ENCODE data around the gene GLI3. TPM values are rescaled to one million over a fixed set of nuclear protein-coding genes. Genes with fewer than 3 reads are reported as not detected.

GLI3 gene
- total and polyA plus RNA-seq, 2 of the 4 experiments (the other 2 are of a cell fraction): 1.3 to 3.9 TPM

GRCh38 chr7:41999736-42000283 is 237.2 kb downstream of the GLI3 start:
- H3K4me3 ChIP-seq (ENCODE audit: insufficient read depth, low read depth, low read length): no peak overlapping the region
- H3K36me3 ChIP-seq (ENCODE audit: control insufficient read depth, insufficient read depth, low read length): peaks cover 9% of the 10 kb centered on the region; the same call in 1 of the 2 replicates
- H4K5ac ChIP-seq (ENCODE audit: low read depth, low read length): 0 out of 2 replicates have a peak overlapping the region, but pooled peaks have one; percentile 30
- no peak overlapping the region for H2BK120ac ChIP-seq (ENCODE audit: low read depth, low read length)
- no peak overlapping the region for H3K56ac ChIP-seq (ENCODE audit: extremely low read depth, insufficient read depth, low read length)
- no peak overlapping the region for H2AFZ ChIP-seq (replicated peaks; ENCODE audit: low read length, poor library complexity)
- 0 out of 2 replicates have a peak overlapping the region, but pooled peaks have one; percentile 48 for H3K14ac ChIP-seq (replicated peaks; ENCODE audit: low read depth, low read length)
- peak overlapping the region; percentile 67 for H3K18ac ChIP-seq (ENCODE audit: low read depth, low read length)
- H4K91ac ChIP-seq (ENCODE audit: insufficient read depth, low read depth, low read length): no peak overlapping the region
- in situ Hi-C loops (cut with MboI; ENCODE audit: low sequenced_read_pairs): loop anchor here (25.0 kb wide), 1 partner anchor 237 kb away; the partner anchor contains the start of gene GLI3
- no peak overlapping the region for H2AK5ac ChIP-seq (ENCODE audit: low read depth, low read length)
- intact Hi-C loops (cut with micrococcal nuclease): no loop called here
- no peak overlapping the region for H2BK15ac ChIP-seq (ENCODE audit: low read depth, low read length)
- ATAC-seq (ENCODE audit: low read depth) (peak; percentile 10; the same call in 1 of the 2 replicates), DNase-seq (peak; percentile 31)
- H3K27me3 ChIP-seq (ENCODE audit: control insufficient read depth, insufficient read depth, low read length): no peaks in the 10 kb centered on the region
- H2AK9ac ChIP-seq (replicated peaks; ENCODE audit: low read depth, low read length, poor library complexity): no peak overlapping the region
- no peak overlapping the region for H3K4me2 ChIP-seq (ENCODE audit: low read depth, low read length)
- H3K4ac ChIP-seq (ENCODE audit: low read depth, low read length): peak overlapping the region; percentile 10; the same call in 1 of the 2 replicates
- H2BK20ac ChIP-seq (ENCODE audit: low read depth, low read length): no peak overlapping the region
- no peak overlapping the region for H3K9ac ChIP-seq (ENCODE audit: low read depth, low read length)
- H3K23ac ChIP-seq (ENCODE audit: low read depth, low read length): 0 out of 2 replicates have a peak overlapping the region, but pooled peaks have one; percentile 13
- peaks cover 10% of the 10 kb centered on the region; the same call in 1 of the 2 replicates for H3K9me1 ChIP-seq (ENCODE audit: insufficient read depth, low read length)
- WGBS, 2 experiments (ENCODE audit: extremely low coverage in 2 of 2, insufficient read length in 1 of 2): no CpG with 5 or more reads among the region's 6 CpGs
- BruUV-seq (replicated peaks): no TSS peak
- CTCF ChIA-PET: no interaction called here
- no peaks in the 10 kb centered on the region for H3K9me3 ChIP-seq (ENCODE audit: control insufficient read depth, insufficient read depth, low read length)
- peaks cover 9% of the 10 kb centered on the region for H3K4me1 ChIP-seq (ENCODE audit: control insufficient read depth, insufficient read depth, low read length)
- dilution Hi-C loops (cut with HindIII; ENCODE audit: low sequenced_read_pairs, unreplicated experiment): no loop called here
- POLR2A ChIA-PET (ENCODE audit: unreplicated experiment): no interaction called here
- H2BK5ac ChIP-seq (ENCODE audit: low read depth, low read length, poor library complexity, severe bottlenecking): no peak overlapping the region
- H3K79me1 ChIP-seq (ENCODE audit: low read depth in 1 of 2, low read length in 2 of 2): no peaks in the 10 kb centered on the region; a peak in 2 of 4 replicates
- H4K8ac ChIP-seq (ENCODE audit: low read depth in 2 of 2, low read length in 2 of 2): no peak overlapping the region
- H3K27ac ChIP-seq (ENCODE audit: insufficient read depth, low read length): no peak overlapping the region
- no peak for TF ChIP-seq RCOR1 (IDR thresholded peaks at IDR 0.05; ENCODE audit: insufficient replicate concordance, low read length)
- TF ChIP-seq CHD1 (IDR thresholded peaks at IDR 0.05; ENCODE audit: low read depth, low read length): no peak
- TF ChIP-seq CEBPB (IDR thresholded peaks at IDR 0.05; ENCODE audit: low read depth, low read length): no peak
- no peak for TF ChIP-seq RAD21 (IDR thresholded peaks at IDR 0.05; ENCODE audit: low read length)
- TF ChIP-seq NFE2L2 (IDR thresholded peaks at IDR 0.05; ENCODE audit: low read depth, low read length): no peak
- no peak for TF ChIP-seq SMC3 (IDR thresholded peaks at IDR 0.05; ENCODE audit: low read depth, low read length)
- no peak for TF ChIP-seq MAZ (IDR thresholded peaks at IDR 0.05; ENCODE audit: borderline replicate concordance, low read depth, low read length)
- no peak for TF ChIP-seq FOS (IDR thresholded peaks at IDR 0.05; ENCODE audit: low read depth, low read length)
- no peak for TF ChIP-seq MXI1 (IDR thresholded peaks at IDR 0.05; ENCODE audit: borderline replicate concordance, low read depth, low read length)
- TF ChIP-seq ELK1 (IDR thresholded peaks at IDR 0.05; ENCODE audit: borderline replicate concordance, low read depth, low read length): no peak
- TF ChIP-seq USF2 (IDR thresholded peaks at IDR 0.05; ENCODE audit: low read depth, low read length): no peak
- TF ChIP-seq RFX5 (IDR thresholded peaks at IDR 0.05; ENCODE audit: low read depth, low read length): no peak
- TF ChIP-seq BHLHE40 (IDR thresholded peaks at IDR 0.05; ENCODE audit: low read depth, low read length): no peak
- TF ChIP-seq POLR2A (IDR thresholded peaks at IDR 0.05; ENCODE audit: low read depth, low read length): no peak
- no peaks in the 10 kb centered on the region; the same call in 1 of the 2 replicates for H4K20me1 ChIP-seq (ENCODE audit: insufficient read depth, low read length)

All from IMR-90 (cell line).